ENCODE data around the gene COMMD7.

Gene COMMD7

GRCh38 chr20:32687180-32687532 lies 56.1 kb downstream of the COMMD7 start:
- H3K4me3 ChIP-seq (replicated peaks; ENCODE audit: low read depth, low read length), result no peak overlapping the region
- no peak for TF ChIP-seq CTCF (IDR thresholded peaks at IDR 0.05; ENCODE audit: low read depth, low read length, missing control alignments)
- DNase-seq (ENCODE audit: extremely low read depth, low read depth), result no peak

GRCh38 chr20:32686530-32687179 lies 56.6 kb downstream of the COMMD7 start:
- no peak for DNase-seq (ENCODE audit: extremely low read depth, low read depth)
- no peak overlapping the region for H3K4me3 ChIP-seq (replicated peaks; ENCODE audit: low read depth, low read length)
- no peak for TF ChIP-seq CTCF (IDR thresholded peaks at IDR 0.05; ENCODE audit: low read depth, low read length, missing control alignments)

- no peak overlapping the region for H3K4me3 ChIP-seq (replicated peaks; ENCODE audit: low read depth, low read length)
- TF ChIP-seq CTCF (IDR thresholded peaks at IDR 0.05; ENCODE audit: low read depth, low read length, missing control alignments), result no peak
- peak; percentile 82 for DNase-seq (ENCODE audit: extremely low read depth, low read depth)
Observed at GRCh38 chr20:32685541-32686529, 57.4 kb downstream of the COMMD7 start.

- DNase-seq (ENCODE audit: extremely low read depth, low read depth), result no peak
- no peak overlapping the region for H3K4me3 ChIP-seq (replicated peaks; ENCODE audit: low read depth, low read length)
- no peak for TF ChIP-seq CTCF (IDR thresholded peaks at IDR 0.05; ENCODE audit: low read depth, low read length, missing control alignments)
Observed at GRCh38 chr20:32682508-32682987, 60.7 kb downstream of the COMMD7 start.

GRCh38 chr20:32681175-32682084 lies 61.8 kb downstream of the COMMD7 start:
- no peak for DNase-seq (ENCODE audit: extremely low read depth, low read depth)
- no peak for TF ChIP-seq CTCF (IDR thresholded peaks at IDR 0.05; ENCODE audit: low read depth, low read length, missing control alignments)
- H3K4me3 ChIP-seq (replicated peaks; ENCODE audit: low read depth, low read length), result no peak overlapping the region

- no peak for TF ChIP-seq CTCF (IDR thresholded peaks at IDR 0.05; ENCODE audit: low read depth, low read length, missing control alignments)
Observed at GRCh38 chr20:32680544-32681174, 62.6 kb downstream of the COMMD7 start.

More at GRCh38 chr20:32680544-32681174, 62.6 kb downstream of the COMMD7 start:
- no peak for DNase-seq (ENCODE audit: extremely low read depth, low read depth)
- H3K4me3 ChIP-seq (replicated peaks; ENCODE audit: low read depth, low read length), result no peak overlapping the region

Measured in HFF-Myc (cell line).